ENCODE results near the gene TTLL3. TPM values are rescaled to one million over a fixed set of nuclear protein-coding genes. Genes with fewer than 3 reads are reported as not detected.

TTLL3 gene
- total and polyA plus RNA-seq, 2 of the 13 experiments (the other 11 are each of a cell fraction or from before 2014, with no cell fraction given) = 9.5 to 51.2 TPM

DNA sequence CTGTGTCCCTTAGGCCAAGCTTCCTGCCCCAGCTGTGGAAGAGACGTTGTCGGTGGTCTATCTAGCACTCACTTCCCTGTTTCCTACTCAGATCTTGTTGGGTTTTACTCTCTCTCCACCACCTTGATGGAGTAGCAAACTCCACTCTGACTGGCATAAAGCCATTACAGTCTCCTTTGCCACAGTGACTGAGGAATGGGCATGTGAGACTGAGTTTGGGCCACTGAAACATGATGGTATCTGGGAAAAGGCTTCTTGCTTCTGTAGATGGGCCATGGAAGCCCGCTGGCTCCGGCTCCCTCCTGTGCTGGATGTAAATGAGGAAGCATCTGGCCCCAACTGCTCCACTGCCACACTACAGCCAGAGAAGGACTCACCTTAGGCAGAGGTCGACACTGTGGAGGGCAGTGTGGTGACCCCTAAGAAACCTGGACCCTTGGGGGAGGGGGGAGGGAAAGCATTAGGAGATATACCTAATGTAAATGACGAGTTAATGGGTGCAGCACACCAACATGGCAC is 30.9 kb upstream of the TTLL3 start:
- Histone ChIP-seq H3K27me3 (ENCODE audit: control insufficient read depth in 1 of 2, insufficient read depth in 2 of 2, low read length in 2 of 2) (no peaks in the 10 kb centered on the region), H3K9ac (ENCODE audit: insufficient read depth, low read depth, low read length) (no peak overlapping the region), H3K27ac (ENCODE audit: extremely low read length, insufficient read depth, low read length) (no peak overlapping the region), H3K4me3 (replicated peaks in 1 of 3; ENCODE audit: insufficient read depth in 1 of 3, low read depth in 2 of 3, low read length in 3 of 3) (no peak overlapping the region), H3K4me1 (ENCODE audit: insufficient read depth, low read length) (peaks cover 16% of the 10 kb centered on the region), H3K4me2 (ENCODE audit: low read depth, low read length) (no peak overlapping the region), H2AFZ (ENCODE audit: low read length) (no peak overlapping the region), H4K20me1 (ENCODE audit: insufficient read depth, low read length) (no peaks in the 10 kb centered on the region), H3K79me2 (ENCODE audit: insufficient read depth, low read length) (no peaks in the 10 kb centered on the region), H3K9me3 (ENCODE audit: low read length) (no peaks in the 10 kb centered on the region), H3K36me3 (replicated peaks in 1 of 2; ENCODE audit: control insufficient read depth in 1 of 2, insufficient read depth in 2 of 2, low read length in 2 of 2) (peaks cover 14 to 28% of the 10 kb centered on the region in 2 experiments)
- ATAC-seq (no peak), FAIRE-seq (no peak), DNase-seq (ENCODE audit: low spot score) (no peak)
- POLR2A ChIA-PET = no interaction called here
- CTCF ChIA-PET (ENCODE audit: low intra/inter-chr PET ratio, low total read pairs) = no interaction called here
- in situ Hi-C loops (cut with HindIII; ENCODE audit: extremely low pct_ligation_motif_present, low pct_unique_long_range_greater_than_20kb) = no loop called here
- intact Hi-C loops (cut with micrococcal nuclease; ENCODE audit: unreplicated experiment) = no loop called here
- WGBS (ENCODE audit: low lambda C conversion rate) = 86% methylated on average over 5 of the region's 6 CpGs
- BruUV-seq (replicated peaks) = no TSS peak
- TF ChIP-seq ZNF782 (CRISPR knock-in tag; IDR thresholded peaks at IDR 0.05; ENCODE audit: borderline replicate concordance) (no peak), TRIM24 (CRISPR knock-in tag; IDR thresholded peaks at IDR 0.05) (no peak), XBP1 (CRISPR knock-in tag; IDR thresholded peaks at IDR 0.05) (no peak), KDM3A (CRISPR knock-in tag; IDR thresholded peaks at IDR 0.05; ENCODE audit: low read depth) (no peak)

DNA sequence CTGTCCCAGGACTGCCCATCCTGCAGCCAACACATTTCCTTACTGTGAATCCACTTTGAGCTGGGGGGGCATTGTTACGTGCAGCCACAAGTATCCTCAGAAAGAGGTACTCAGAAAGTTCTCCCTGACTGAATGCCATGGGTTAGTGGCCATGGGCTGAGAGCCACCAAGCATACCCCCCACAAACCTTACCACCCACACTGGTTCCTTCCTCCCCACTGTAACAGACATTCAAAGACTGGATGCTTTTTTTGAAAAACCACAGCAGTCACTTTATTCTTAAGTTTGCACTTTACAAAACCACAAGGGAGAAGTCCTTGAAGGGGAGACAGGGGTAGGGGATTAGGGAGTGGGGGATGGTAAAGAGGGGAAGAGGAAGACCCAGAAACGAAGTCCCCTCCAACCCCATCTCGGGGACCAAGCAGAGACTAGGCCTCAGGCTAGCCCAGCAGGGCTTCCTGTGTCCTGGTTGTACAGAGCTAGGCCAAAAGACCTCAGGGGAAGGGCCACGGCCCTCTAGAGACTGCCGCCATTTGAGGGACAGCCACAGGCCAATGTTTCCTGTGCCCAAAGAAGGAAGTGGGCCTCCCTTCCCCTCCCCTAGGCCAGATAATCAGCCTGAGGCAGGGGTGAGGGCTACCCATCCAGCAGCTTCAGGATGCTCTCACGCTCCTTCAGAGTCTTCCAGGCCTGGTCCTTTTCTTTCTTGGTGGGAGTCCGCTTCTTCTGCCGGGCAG is 30.2 kb upstream of the TTLL3 start:
- in situ Hi-C loops (cut with HindIII; ENCODE audit: extremely low pct_ligation_motif_present, low pct_unique_long_range_greater_than_20kb) = no loop called here
- intact Hi-C loops (cut with micrococcal nuclease; ENCODE audit: unreplicated experiment) = no loop called here
- no TSS peak for BruUV-seq (replicated peaks)
- Histone ChIP-seq H3K4me1 (ENCODE audit: insufficient read depth, low read length) (peaks cover 16% of the 10 kb centered on the region), H3K27ac (ENCODE audit: extremely low read length, insufficient read depth, low read length) (no peak overlapping the region), H3K36me3 (replicated peaks in 1 of 2; ENCODE audit: control insufficient read depth in 1 of 2, insufficient read depth in 2 of 2, low read length in 2 of 2) (peaks cover 14 to 29% of the 10 kb centered on the region in 2 experiments), H3K4me2 (ENCODE audit: low read depth, low read length) (no peak overlapping the region), H3K4me3 (replicated peaks in 1 of 3; ENCODE audit: insufficient read depth in 1 of 3, low read depth in 2 of 3, low read length in 3 of 3) (no peak overlapping the region), H3K9me3 (ENCODE audit: low read length) (no peaks in the 10 kb centered on the region), H2AFZ (ENCODE audit: low read length) (no peak overlapping the region), H3K27me3 (ENCODE audit: control insufficient read depth in 1 of 2, insufficient read depth in 2 of 2, low read length in 2 of 2) (no peaks in the 10 kb centered on the region), H3K9ac (ENCODE audit: insufficient read depth, low read depth, low read length) (no peak overlapping the region), H3K79me2 (ENCODE audit: insufficient read depth, low read length) (no peaks in the 10 kb centered on the region), H4K20me1 (ENCODE audit: insufficient read depth, low read length) (no peaks in the 10 kb centered on the region)
- ATAC-seq (no peak), DNase-seq (ENCODE audit: low spot score) (no peak), FAIRE-seq (no peak)
- WGBS (ENCODE audit: low lambda C conversion rate) = 98% methylated on average over 6 of the region's 8 CpGs
- ChIA-PET CTCF (ENCODE audit: low intra/inter-chr PET ratio, low total read pairs) (no interaction called here), POLR2A (no interaction called here)
- TF ChIP-seq AHDC1 (CRISPR knock-in tag; IDR thresholded peaks at IDR 0.05; ENCODE audit: borderline replicate concordance) (no peak), FOXK2 (IDR thresholded peaks at IDR 0.05) (no peak), E2F2 (CRISPR knock-in tag; IDR thresholded peaks at IDR 0.05; ENCODE audit: borderline replicate concordance) (no peak), ZNF780A (CRISPR knock-in tag; IDR thresholded peaks at IDR 0.05) (no peak)
- TF ChIP-seq, protein P1, sequence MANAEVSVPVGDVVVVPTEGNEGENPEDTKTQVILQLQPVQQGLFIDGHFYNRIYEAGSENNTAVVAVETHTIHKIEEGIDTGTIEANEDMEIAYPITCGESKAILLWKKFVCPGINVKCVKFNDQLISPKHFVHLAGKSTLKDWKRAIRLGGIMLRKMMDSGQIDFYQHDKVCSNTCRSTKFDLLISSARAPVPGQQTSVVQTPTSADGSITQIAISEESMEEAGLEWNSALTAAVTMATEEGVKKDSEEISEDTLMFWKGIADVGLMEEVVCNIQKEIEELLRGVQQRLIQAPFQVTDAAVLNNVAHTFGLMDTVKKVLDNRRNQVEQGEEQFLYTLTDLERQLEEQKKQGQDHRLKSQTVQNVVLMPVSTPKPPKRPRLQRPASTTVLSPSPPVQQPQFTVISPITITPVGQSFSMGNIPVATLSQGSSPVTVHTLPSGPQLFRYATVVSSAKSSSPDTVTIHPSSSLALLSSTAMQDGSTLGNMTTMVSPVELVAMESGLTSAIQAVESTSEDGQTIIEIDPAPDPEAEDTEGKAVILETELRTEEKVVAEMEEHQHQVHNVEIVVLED (CRISPR knock-in tag; IDR thresholded peaks at IDR 0.05; ENCODE audit: borderline replicate concordance) = no peak

Measured in HepG2 (cell line).